B cell (primary cell): ENCODE results near the gene AVEN. TPM values are rescaled to one million over a fixed set of nuclear protein-coding genes. Genes with fewer than 3 reads are reported as not detected.

Experiments used
- ATAC-seq: fragments of 200-7000 bp; cut with Tn5 transposase; one replicate; pipeline ENCODE4 v1.10.0; 2021; ENCODE audit warnings: low read depth, mild to moderate bottlenecking, moderate number of reproducible peaks, moderate library complexity
- CTCF ChIA-PET: fragments of 350-600 bp; sonication (Branson Sonifier 250); formaldehyde crosslinking; loops from one replicate; lab custom pipeline; 2021; ENCODE audit warnings: antibody characterized with exemption, inconsistent platforms; lab: Charles Lee
- POLR2A ChIA-PET: fragments of 350-600 bp; sonication (Branson Sonifier 250); formaldehyde crosslinking; loops from one replicate; lab custom pipeline; 2021; ENCODE audit warnings: antibody characterized with exemption; lab: Charles Lee
- DNase-seq: peaks from one replicate; pipeline ENCODE4 v3.0.0; 2013
- H2AFZ ChIP-seq: 2 replicates; pipeline ENCODE4 v1.6.1; 2012; ENCODE audit warnings: mild to moderate bottlenecking, low read depth, low read length; ENCODE audit not compliant: insufficient read depth, poor library complexity, severe bottlenecking
- H3K27ac ChIP-seq, 2 donors: 1 replicate in 1 of 2; 2 replicates in 1 of 2; pipeline ENCODE4 v1.5.1; 2012 to 2013; ENCODE audit warnings: low read length in 2 of 2, mild to moderate bottlenecking in 2 of 2, moderate library complexity in 1 of 2
- H3K27me3 ChIP-seq, 4 experiments: fragments of 200-600 bp in 1 of 4; sonication (generic) in 1 of 4; replicated peaks in 1 of 4; 1 replicate in 2 of 4; 2 replicates in 2 of 4; pipeline versions ENCODE4 v1.6.1 to v1.7.0; 2013 to 2016; ENCODE audit warnings: low read length in 3 of 4, mild to moderate bottlenecking in 2 of 4, mixed read lengths in 1 of 4, moderate library complexity in 1 of 4; ENCODE audit not compliant: insufficient read depth in 4 of 4, control insufficient read depth in 3 of 4; ENCODE audit errors: control extremely low read depth in 1 of 4
- H3K36me3 ChIP-seq, 2 experiments: replicated peaks in 1 of 2; 1 replicate in 1 of 2; 2 replicates in 1 of 2; pipeline versions ENCODE4 v1.6.1 to v1.7.1; 2013; ENCODE audit warnings: low read length in 1 of 2; ENCODE audit not compliant: insufficient read depth in 2 of 2, control insufficient read depth in 1 of 2; ENCODE audit errors: control extremely low read depth in 1 of 2, extremely low read depth in 1 of 2
- H3K4me1 ChIP-seq, 2 donors: fragments of 200-600 bp in 1 of 2; sonication (generic) in 1 of 2; 1 replicate in 1 of 2; 2 replicates in 1 of 2; pipeline versions ENCODE4 v1.5.1 to v1.6.1; 2013 to 2017; ENCODE audit warnings: low read length in 2 of 2; ENCODE audit not compliant: control insufficient read depth in 2 of 2, insufficient read depth in 2 of 2
- H3K4me2 ChIP-seq: replicated peaks from 2 replicates; pipeline ENCODE3; 2012; ENCODE audit warnings: mild to moderate bottlenecking, low read depth, low read length; ENCODE audit not compliant: poor library complexity, severe bottlenecking
- H3K4me3 ChIP-seq, 5 experiments: fragments of 200-600 bp in 1 of 5; sonication (generic) in 1 of 5; 1 replicate in 3 of 5; 2 replicates in 2 of 5; pipeline versions ENCODE4 v1.5.1 to v1.7.0; 2011 to 2016; ENCODE audit warnings: low read length in 4 of 5, mild to moderate bottlenecking in 4 of 5, low read depth in 2 of 5, control low read depth in 1 of 5, moderate library complexity in 1 of 5; ENCODE audit not compliant: insufficient read depth in 1 of 5; ENCODE audit errors: control extremely low read depth in 1 of 5, extremely low read depth in 1 of 5
- H3K79me2 ChIP-seq: fragments of 200-600 bp; sonication (generic); one replicate; pipeline ENCODE4 v1.6.0; 2016; ENCODE audit warnings: low read length; ENCODE audit not compliant: control insufficient read depth, insufficient read depth
- H3K9ac ChIP-seq: fragments of 200-600 bp; sonication (generic); 2 replicates; pipeline ENCODE4 v1.6.1; 2017; ENCODE audit warnings: mild to moderate bottlenecking, low read length, moderate library complexity
- H3K9me3 ChIP-seq, 3 donors: one replicate each; pipeline versions ENCODE4 v1.6.1 to v1.7.1; 2013; ENCODE audit warnings: low read length in 2 of 3; ENCODE audit not compliant: control insufficient read depth in 2 of 3, insufficient read depth in 1 of 3; ENCODE audit errors: control extremely low read depth in 1 of 3
- H4K20me1 ChIP-seq: 2 replicates; pipeline ENCODE4 v1.6.0; 2012; ENCODE audit warnings: mild to moderate bottlenecking, low read length; ENCODE audit not compliant: insufficient read depth, control insufficient read depth, poor library complexity, severe bottlenecking
- H3K27ac Mint-ChIP-seq: one replicate; pipeline ENCODE4 v1.8.0; 2021; ENCODE audit warnings: mixed read lengths
- H3K27me3 Mint-ChIP-seq: one replicate; pipeline ENCODE4 v1.8.0; 2021; ENCODE audit warnings: mixed read lengths
- H3K4me1 Mint-ChIP-seq: one replicate; pipeline ENCODE4 v1.8.0; 2021; ENCODE audit warnings: mixed read lengths
- H3K4me3 Mint-ChIP-seq: one replicate; pipeline ENCODE4 v1.8.0; 2021; ENCODE audit warnings: mixed read lengths
- H3K9me3 Mint-ChIP-seq: one replicate; pipeline ENCODE4 v1.8.0; 2022; ENCODE audit warnings: mixed read lengths; ENCODE audit not compliant: insufficient read depth
- CTCF ChIP-seq: fragments of 200-600 bp; IDR thresholded peaks from one replicate; pipeline ENCODE4 v1.8.0; 2022; ENCODE audit warnings: antibody characterized with exemption, mild to moderate bottlenecking
- EZH2 ChIP-seq: IDR thresholded peaks from 2 replicates; pipeline ENCODE4 v1.6.1; 2012; ENCODE audit warnings: borderline replicate concordance, low read depth, mild to moderate bottlenecking, moderate library complexity, low read length; ENCODE audit not compliant: insufficient read depth, poor library complexity, severe bottlenecking
- WGBS: methylation state at CpG from one replicate; pipeline ENCODE4 v1.1.5; 2013; ENCODE audit warnings: missing lambda C conversion rate; ENCODE audit not compliant: insufficient coverage; 5-methylcytosine and 5-hydroxymethylcytosine counted together
- intact Hi-C: fragments of 100-400 bp; cut with micrococcal nuclease; formaldehyde crosslinking; loops from one replicate; pipeline ENCODE4 v1.10.0; 2022
- polyA plus RNA-seq: library from polyadenylated mRNA; depleted of rRNA; stranded (reverse); fragments of >200 nt; gene quantifications from 2 replicates; pipeline ENCODE4 v1.2.3, GENCODE V29; 2012
- total RNA-seq, 2 donors: library from RNA; stranded (reverse); fragments of 120-200 nt in 1 of 2; gene quantifications; 1 replicate in 1 of 2; 2 replicates in 1 of 2; pipeline versions ENCODE4 v1.2.3 to v1.2.4, GENCODE V29; 2013 to 2022

AVEN gene
- total and polyA plus RNA-seq, 2 donors (not counting 1 experiment from before 2014, with no cell fraction given): 1.8 to 8.2 TPM

DNA sequence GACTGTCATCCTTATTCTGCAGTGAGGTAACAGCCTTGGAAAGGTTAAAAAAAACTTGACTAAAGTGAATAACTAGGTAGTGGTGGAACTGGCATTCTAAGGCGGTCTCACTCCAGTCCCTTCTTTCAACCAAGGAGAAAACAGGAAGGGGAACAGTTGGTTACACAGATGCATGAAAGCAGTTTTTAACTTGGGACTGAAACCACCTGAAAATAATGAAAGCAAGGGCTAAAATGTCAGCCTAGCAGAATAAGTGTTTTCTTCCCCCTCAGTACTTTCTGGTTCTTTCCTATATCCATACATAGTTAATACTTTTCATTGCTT is 748 bp upstream of the AVEN start:
- peak overlapping the region; percentile 84 for H3K4me3 Mint-ChIP-seq
- H3K27me3 ChIP-seq: no peaks in the 10 kb centered on the region
- ATAC-seq (no peak), DNase-seq (no peak)
- H3K9ac ChIP-seq: peak overlapping the region; percentile 92
- H3K4me2 ChIP-seq: peak overlapping the region; percentile 89
- no peaks in the 10 kb centered on the region for H4K20me1 ChIP-seq
- 0% methylated on average over 1 of the region's 1 CpG for WGBS
- H3K9me3 ChIP-seq: no peaks in the 10 kb centered on the region
- peaks cover 14 to 15% of the 10 kb centered on the region in 2 donors for H3K4me1 ChIP-seq
- ChIA-PET POLR2A (interaction anchor here (0.7 kb wide), 1 partner anchor 62 kb away, joined by 3 read pairs; the partner anchor contains the start of gene EMC7), CTCF (interaction anchor here (1.2 to 1.3 kb wide), 3 partner anchors 21 to 329 kb away, joined by 4 to 7 read pairs (median 5); no protein-coding TSS in a partner anchor)
- peak overlapping the region; percentile 39 to 70 for H3K27ac ChIP-seq
- no peak for TF ChIP-seq CTCF
- no peak for TF ChIP-seq EZH2
- intact Hi-C loops: loop anchor here (2.0 to 5.0 kb wide), 4 partner anchors 53 to 543 kb away; partner anchors contain the start of genes GOLGA8B, LPCAT4 and SLC12A6
- no peaks in the 10 kb centered on the region for H3K27me3 Mint-ChIP-seq
- no peaks in the 10 kb centered on the region for H3K9me3 Mint-ChIP-seq
- no peaks in the 10 kb centered on the region for H3K36me3 ChIP-seq
- peaks cover 18% of the 10 kb centered on the region for H3K4me1 Mint-ChIP-seq
- peak overlapping the region; percentile 17 to 98 (median 63) for H3K4me3 ChIP-seq
- H2AFZ ChIP-seq: peak overlapping the region; percentile 90
- H3K79me2 ChIP-seq: peaks cover 7% of the 10 kb centered on the region
- H3K27ac Mint-ChIP-seq: peak overlapping the region; percentile 82
